GM23338 (cell line): ENCODE results near the gene PPM1F. TPM values are rescaled to one million over a fixed set of nuclear protein-coding genes. Genes with fewer than 3 reads are reported as not detected.
"Not testable (repeated sequence)": the region's sequence is repeated elsewhere in the genome, so short reads cannot be mapped to it uniquely, and the experiment has no call there.

Source experiments
- ATAC-seq: fragments of 200-7000 bp; cut with Tn5 transposase; 3 replicates; pipeline ENCODE4 v1.9.1; 2020
- DNase-seq: peaks from one replicate; pipeline ENCODE4 v3.0.0-alpha.2; 2015; ENCODE audit warnings: low spot score
- H2AFZ ChIP-seq: fragments of 200-600 bp; sonication (generic); 2 replicates; pipeline ENCODE4 v1.8.0; 2016; ENCODE audit warnings: antibody characterized with exemption, mild to moderate bottlenecking, moderate library complexity
- H3F3A ChIP-seq: fragments of 200-600 bp; sonication (generic); replicated peaks from 2 replicates; pipeline ENCODE4 v1.8.0; 2017; ENCODE audit warnings: antibody characterized with exemption, mixed run types, low read depth
- H3K27ac ChIP-seq: fragments of 200-600 bp; sonication (generic); 2 replicates; pipeline ENCODE4 v1.6.1; 2016; ENCODE audit warnings: low read depth
- H3K27me3 ChIP-seq: fragments of 200-600 bp; sonication (generic); 2 replicates; pipeline ENCODE4 v1.8.0; 2016; ENCODE audit warnings: mild to moderate bottlenecking, mixed run types, moderate library complexity; ENCODE audit not compliant: insufficient read depth
- H3K36me3 ChIP-seq: fragments of 200-600 bp; sonication (generic); 2 replicates; pipeline ENCODE4 v1.8.0; 2016; ENCODE audit warnings: mild to moderate bottlenecking; ENCODE audit not compliant: insufficient read depth
- H3K4me1 ChIP-seq: fragments of 200-600 bp; sonication (generic); 2 replicates; pipeline ENCODE4 v1.8.0; 2016; ENCODE audit warnings: mild to moderate bottlenecking, moderate library complexity; ENCODE audit not compliant: insufficient read depth
- H3K4me2 ChIP-seq: fragments of 200-600 bp; sonication (generic); 2 replicates; pipeline ENCODE4 v1.7.1; 2017; ENCODE audit warnings: mixed run types
- H3K4me3 ChIP-seq: fragments of 200-600 bp; sonication (generic); 2 replicates; pipeline ENCODE4 v1.6.1; 2016; ENCODE audit warnings: mixed run types
- H3K79me2 ChIP-seq: fragments of 200-600 bp; sonication (generic); replicated peaks from 2 replicates; pipeline ENCODE4 v1.8.0; 2017; ENCODE audit warnings: mild to moderate bottlenecking; ENCODE audit not compliant: insufficient read depth
- H3K9me2 ChIP-seq: fragments of 200-600 bp; sonication (generic); 2 replicates; pipeline ENCODE4 v1.8.0; 2017; ENCODE audit not compliant: insufficient read depth
- H4K20me1 ChIP-seq: fragments of 200-600 bp; sonication (generic); replicated peaks from 2 replicates; pipeline ENCODE4 v1.8.0; 2017; ENCODE audit warnings: mild to moderate bottlenecking; ENCODE audit not compliant: insufficient read depth
- H3K27ac Mint-ChIP-seq: 2 replicates; pipeline ENCODE4 v1.8.0; 2020; ENCODE audit warnings: inconsistent platforms, mild to moderate bottlenecking, moderate library complexity, mixed read lengths
- H3K27me3 Mint-ChIP-seq: 3 replicates; pipeline ENCODE4 v1.8.0; 2022; ENCODE audit warnings: low read depth, mild to moderate bottlenecking, moderate library complexity, mixed read lengths, inconsistent platforms; ENCODE audit not compliant: insufficient read depth, poor library complexity
- H3K36me3 Mint-ChIP-seq: 3 replicates; pipeline ENCODE4 v1.8.0; 2021; ENCODE audit warnings: low read depth, mild to moderate bottlenecking, inconsistent platforms, moderate library complexity, mixed read lengths
- H3K4me1 Mint-ChIP-seq: 3 replicates; pipeline ENCODE4 v1.8.0; 2020; ENCODE audit warnings: mild to moderate bottlenecking, inconsistent platforms, mixed read lengths
- H3K4me3 Mint-ChIP-seq: 3 replicates; pipeline ENCODE4 v1.8.0; 2021; ENCODE audit warnings: moderate library complexity, mild to moderate bottlenecking, inconsistent platforms, mixed read lengths
- H3K9me3 Mint-ChIP-seq: 3 replicates; pipeline ENCODE4 v1.8.0; 2020; ENCODE audit warnings: moderate library complexity, mild to moderate bottlenecking, inconsistent platforms, mixed read lengths
- EZH2 ChIP-seq: fragments of 200-600 bp; sonication (generic); IDR thresholded peaks from one replicate; pipeline ENCODE4 v1.8.0; 2017; ENCODE audit warnings: antibody characterized with exemption, mild to moderate bottlenecking, low read depth; ENCODE audit not compliant: unreplicated experiment
- NANOG ChIP-seq: IDR thresholded peaks from 2 replicates; pipeline ENCODE4 v1.6.1; 2016; ENCODE audit warnings: antibody characterized with exemption, borderline replicate concordance
- polyA plus RNA-seq: library from polyadenylated mRNA; unstranded; fragments of >200 nt; fragmentation: Nextera tagmentation; extraction: Ambion mirVana; gene quantifications from 2 replicates; pipeline ENCODE4 v1.2.1, GENCODE V29; 2016
- total RNA-seq: library from RNA; depleted of rRNA; stranded (reverse); fragments of >200 nt; shearing (Covaris generic); gene quantifications from 2 replicates; pipeline ENCODE4 v1.2.3, GENCODE V29; 2014
- TF ChIP-seq, protein P1 (sequence below): IDR thresholded peaks from one replicate; pipeline ENCODE4 v1.6.1; 2018; ENCODE audit warnings: antibody characterized with exemption; ENCODE audit not compliant: unreplicated experiment

PPM1F gene
- total and polyA plus RNA-seq, 2 experiments from 2014 or later, result 7.1 to 29.3 TPM

DNA sequence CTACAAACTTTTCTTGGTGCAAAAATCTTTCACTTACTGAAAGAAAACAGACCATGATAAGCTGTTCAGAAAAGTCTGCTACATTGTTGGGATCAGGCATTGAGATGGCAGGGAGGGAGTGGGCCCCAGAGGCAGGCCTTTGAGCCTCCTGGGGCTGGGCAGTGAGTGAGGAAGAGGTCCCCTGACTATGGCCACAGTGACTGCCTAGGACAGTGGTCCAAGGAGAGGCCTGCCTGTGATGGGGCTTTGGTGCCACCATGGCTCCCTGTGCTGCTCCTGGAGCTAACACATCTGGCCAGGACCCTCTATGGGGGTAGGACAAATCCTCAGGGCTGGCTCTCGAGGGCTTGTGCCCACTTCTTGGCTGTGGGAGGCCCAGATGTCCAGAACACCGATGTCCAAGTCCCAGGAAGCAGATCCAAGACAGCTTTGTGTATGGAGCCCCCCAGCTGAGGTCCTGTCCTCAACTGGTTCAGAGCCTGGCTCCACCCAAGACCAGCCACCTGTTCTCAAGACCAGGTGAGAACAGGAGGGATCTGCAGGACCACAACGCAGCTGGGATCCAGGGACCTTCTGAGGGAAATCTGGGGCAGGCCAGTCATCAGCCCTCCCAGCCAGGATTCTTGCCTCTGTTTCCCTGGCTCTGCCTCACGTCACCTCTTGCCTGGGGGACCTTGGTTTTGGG lies 36.9 kb downstream of the PPM1F start:
- Histone ChIP-seq H3K4me3 (no peak overlapping the region), H3F3A (peaks cover 3% of the 10 kb centered on the region), H3K27me3 (no peaks in the 10 kb centered on the region), H3K79me2 (no peaks in the 10 kb centered on the region), H2AFZ (no peak overlapping the region), H3K4me2 (no peak overlapping the region), H3K9me2 (no peaks in the 10 kb centered on the region), H3K36me3 (no peaks in the 10 kb centered on the region), H4K20me1 (no peaks in the 10 kb centered on the region; the same call in 1 of the 2 replicates), H3K27ac (no peak overlapping the region), H3K4me1 (peaks cover 24% of the 10 kb centered on the region)
- ATAC-seq, result no peak
- Mint-ChIP-seq H3K27ac (no peak overlapping the region), H3K4me1 (peaks cover 32% of the 10 kb centered on the region), H3K4me3 (no peak overlapping the region), H3K36me3 (no peaks in the 10 kb centered on the region), H3K9me3 (no peaks in the 10 kb centered on the region), H3K27me3 (peaks cover 15% of the 10 kb centered on the region)
- DNase-seq, result no peak
- TF ChIP-seq, protein P1, sequence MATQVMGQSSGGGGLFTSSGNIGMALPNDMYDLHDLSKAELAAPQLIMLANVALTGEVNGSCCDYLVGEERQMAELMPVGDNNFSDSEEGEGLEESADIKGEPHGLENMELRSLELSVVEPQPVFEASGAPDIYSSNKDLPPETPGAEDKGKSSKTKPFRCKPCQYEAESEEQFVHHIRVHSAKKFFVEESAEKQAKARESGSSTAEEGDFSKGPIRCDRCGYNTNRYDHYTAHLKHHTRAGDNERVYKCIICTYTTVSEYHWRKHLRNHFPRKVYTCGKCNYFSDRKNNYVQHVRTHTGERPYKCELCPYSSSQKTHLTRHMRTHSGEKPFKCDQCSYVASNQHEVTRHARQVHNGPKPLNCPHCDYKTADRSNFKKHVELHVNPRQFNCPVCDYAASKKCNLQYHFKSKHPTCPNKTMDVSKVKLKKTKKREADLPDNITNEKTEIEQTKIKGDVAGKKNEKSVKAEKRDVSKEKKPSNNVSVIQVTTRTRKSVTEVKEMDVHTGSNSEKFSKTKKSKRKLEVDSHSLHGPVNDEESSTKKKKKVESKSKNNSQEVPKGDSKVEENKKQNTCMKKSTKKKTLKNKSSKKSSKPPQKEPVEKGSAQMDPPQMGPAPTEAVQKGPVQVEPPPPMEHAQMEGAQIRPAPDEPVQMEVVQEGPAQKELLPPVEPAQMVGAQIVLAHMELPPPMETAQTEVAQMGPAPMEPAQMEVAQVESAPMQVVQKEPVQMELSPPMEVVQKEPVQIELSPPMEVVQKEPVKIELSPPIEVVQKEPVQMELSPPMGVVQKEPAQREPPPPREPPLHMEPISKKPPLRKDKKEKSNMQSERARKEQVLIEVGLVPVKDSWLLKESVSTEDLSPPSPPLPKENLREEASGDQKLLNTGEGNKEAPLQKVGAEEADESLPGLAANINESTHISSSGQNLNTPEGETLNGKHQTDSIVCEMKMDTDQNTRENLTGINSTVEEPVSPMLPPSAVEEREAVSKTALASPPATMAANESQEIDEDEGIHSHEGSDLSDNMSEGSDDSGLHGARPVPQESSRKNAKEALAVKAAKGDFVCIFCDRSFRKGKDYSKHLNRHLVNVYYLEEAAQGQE, result no peak
- TF ChIP-seq NANOG (no peak), EZH2 (no peak)

DNA sequence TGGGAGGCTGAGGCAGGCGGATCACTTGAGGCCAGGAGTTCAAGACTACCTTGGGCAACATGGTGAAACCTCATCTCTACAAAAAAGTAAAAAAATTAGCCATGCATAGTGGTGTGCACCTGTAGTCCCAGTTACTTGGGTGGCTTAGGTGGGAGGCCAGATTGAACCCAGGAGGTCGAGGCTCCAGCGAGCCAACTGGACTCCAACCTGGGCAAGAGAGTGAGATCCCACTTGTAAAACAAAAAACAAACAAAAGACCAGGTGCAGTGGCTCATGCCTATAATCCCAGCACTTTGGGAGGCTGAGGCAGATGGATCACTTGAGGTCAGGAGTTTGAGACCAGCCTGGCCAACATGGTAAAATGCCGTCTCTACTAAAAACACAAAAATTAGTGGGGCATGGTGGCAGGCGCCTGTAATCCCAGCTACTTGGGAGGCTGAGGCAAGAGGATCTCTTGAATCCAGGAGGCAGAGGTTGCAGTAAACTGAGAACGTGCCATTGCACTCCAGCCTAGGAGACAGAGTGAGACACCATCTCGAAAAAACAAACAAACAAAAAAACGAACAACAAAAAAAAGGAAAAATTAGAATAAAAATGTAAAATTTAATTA lies 38.5 kb downstream of the PPM1F start:
- not testable (repeated sequence) for H3K4me3 ChIP-seq, H3K9me2 ChIP-seq, H3K36me3 ChIP-seq, H3K4me2 ChIP-seq, H3K36me3 Mint-ChIP-seq, H3K79me2 ChIP-seq, H3K9me3 Mint-ChIP-seq, ATAC-seq, H3K4me3 Mint-ChIP-seq, H3K27ac ChIP-seq, DNase-seq, H4K20me1 ChIP-seq, H2AFZ ChIP-seq, H3F3A ChIP-seq, H3K27ac Mint-ChIP-seq, H3K27me3 ChIP-seq
- Mint-ChIP-seq H3K27me3 (peaks cover 14% of the 10 kb centered on the region), H3K4me1 (peaks cover 16% of the 10 kb centered on the region)
- H3K4me1 ChIP-seq, result peaks cover 12% of the 10 kb centered on the region; the same call in 1 of the 2 replicates

DNA sequence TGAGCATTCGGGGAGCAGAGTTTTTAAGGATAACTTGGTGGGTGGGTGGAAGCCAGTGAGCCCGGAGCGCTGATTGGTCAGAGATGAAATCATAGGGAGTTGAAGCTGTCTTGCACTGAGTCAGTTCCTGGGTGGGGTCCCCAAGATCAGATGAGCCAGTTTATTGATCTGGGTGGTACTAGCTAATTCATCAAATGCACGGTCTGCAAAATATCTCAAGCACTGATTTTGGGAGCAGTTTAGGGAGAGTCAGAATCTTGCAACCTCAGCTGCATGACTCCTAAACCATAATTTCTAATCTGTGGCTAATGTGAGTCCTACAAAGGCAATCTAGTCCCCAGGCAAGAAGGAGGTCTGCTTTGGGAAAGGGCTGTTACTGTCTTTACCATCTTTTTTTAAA lies 42.3 kb downstream of the PPM1F start:
- H3K27ac ChIP-seq, H3K27me3 ChIP-seq, H3K36me3 ChIP-seq, ATAC-seq, H3K4me1 ChIP-seq, H3K4me1 Mint-ChIP-seq, H2AFZ ChIP-seq, H3K36me3 Mint-ChIP-seq, H3K79me2 ChIP-seq, H3F3A ChIP-seq, H3K27me3 Mint-ChIP-seq, H3K4me3 ChIP-seq, H3K9me3 Mint-ChIP-seq, H3K9me2 ChIP-seq, H4K20me1 ChIP-seq, H3K27ac Mint-ChIP-seq, H3K4me3 Mint-ChIP-seq, DNase-seq, H3K4me2 ChIP-seq: not testable (repeated sequence)
